Chondrocyte (in vitro differentiated cells): ENCODE measurements around the gene ADGRD1. TPM values are rescaled to one million over a fixed set of nuclear protein-coding genes. Genes with fewer than 3 reads are reported as not detected.

ENCODE experiments used
- DNase-seq: peaks from one replicate; pipeline ENCODE4 v3.0.0; 2021; ENCODE audit warnings: mixed read lengths, low spot score
- H3K27ac Mint-ChIP-seq: one replicate; pipeline ENCODE4 v1.8.0; 2021; ENCODE audit warnings: mild to moderate bottlenecking, moderate library complexity, mixed read lengths; ENCODE audit not compliant: unreplicated experiment
- H3K27me3 Mint-ChIP-seq: 2 replicates; pipeline ENCODE4 v1.8.0; 2021; ENCODE audit warnings: low read depth, mixed read lengths
- H3K36me3 Mint-ChIP-seq: 2 replicates; pipeline ENCODE4 v1.8.0; 2021; ENCODE audit warnings: low read depth, mixed read lengths
- H3K4me1 Mint-ChIP-seq: 2 replicates; pipeline ENCODE4 v1.8.0; 2021; ENCODE audit warnings: low read depth, mild to moderate bottlenecking, mixed read lengths
- H3K4me3 Mint-ChIP-seq: one replicate; pipeline ENCODE4 v1.8.0; 2021; ENCODE audit warnings: mild to moderate bottlenecking, moderate library complexity, mixed read lengths; ENCODE audit not compliant: unreplicated experiment
- H3K9me3 Mint-ChIP-seq: 2 replicates; pipeline ENCODE4 v1.8.0; 2021; ENCODE audit warnings: low read depth, mixed read lengths
- total RNA-seq: library from RNA; stranded (reverse); gene quantifications from 3 replicates; pipeline ENCODE4 v1.2.1, GENCODE V29; 2021
- TF ChIP-seq, protein P1 (sequence below): fragments of 200-600 bp; sonication (generic); IDR thresholded peaks from 2 replicates; pipeline ENCODE4 v1.5.0; 2021; ENCODE audit warnings: antibody characterized with exemption, mild to moderate bottlenecking, moderate library complexity

Gene ADGRD1
- total RNA-seq, 1 donor from 2014 or later: 4.7 TPM

DNA sequence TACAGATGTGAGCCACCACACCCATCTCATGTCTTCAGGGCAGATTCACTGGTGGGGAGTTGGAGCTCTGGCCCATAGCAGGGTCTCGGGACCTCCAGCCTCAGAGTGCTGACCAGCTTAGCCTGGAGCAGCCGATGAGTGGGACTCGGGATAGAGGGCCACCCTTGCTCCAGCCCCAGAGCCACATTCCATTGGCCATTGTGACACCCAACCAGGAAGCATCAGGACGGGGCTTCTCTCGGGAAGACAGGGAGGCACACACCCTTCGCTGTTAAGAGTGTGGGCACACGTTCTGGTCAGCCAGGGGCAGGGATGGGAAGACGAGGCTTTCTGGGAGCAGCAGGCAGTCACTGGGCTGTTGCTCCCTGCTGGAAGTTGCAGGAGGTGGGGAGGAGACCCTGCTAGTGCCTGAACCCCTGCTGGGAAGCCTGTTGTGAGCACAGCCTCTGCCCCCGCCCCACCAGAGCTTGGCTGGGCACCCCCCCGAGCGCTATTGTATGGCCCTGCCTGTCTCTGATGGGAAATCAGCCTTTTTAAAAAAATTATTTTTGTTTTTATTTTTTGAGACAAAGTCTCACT lies 1.6 kb downstream of the ADGRD1 start:
- H3K9me3 Mint-ChIP-seq: no peaks in the 10 kb centered on the region
- TF ChIP-seq, protein P1, sequence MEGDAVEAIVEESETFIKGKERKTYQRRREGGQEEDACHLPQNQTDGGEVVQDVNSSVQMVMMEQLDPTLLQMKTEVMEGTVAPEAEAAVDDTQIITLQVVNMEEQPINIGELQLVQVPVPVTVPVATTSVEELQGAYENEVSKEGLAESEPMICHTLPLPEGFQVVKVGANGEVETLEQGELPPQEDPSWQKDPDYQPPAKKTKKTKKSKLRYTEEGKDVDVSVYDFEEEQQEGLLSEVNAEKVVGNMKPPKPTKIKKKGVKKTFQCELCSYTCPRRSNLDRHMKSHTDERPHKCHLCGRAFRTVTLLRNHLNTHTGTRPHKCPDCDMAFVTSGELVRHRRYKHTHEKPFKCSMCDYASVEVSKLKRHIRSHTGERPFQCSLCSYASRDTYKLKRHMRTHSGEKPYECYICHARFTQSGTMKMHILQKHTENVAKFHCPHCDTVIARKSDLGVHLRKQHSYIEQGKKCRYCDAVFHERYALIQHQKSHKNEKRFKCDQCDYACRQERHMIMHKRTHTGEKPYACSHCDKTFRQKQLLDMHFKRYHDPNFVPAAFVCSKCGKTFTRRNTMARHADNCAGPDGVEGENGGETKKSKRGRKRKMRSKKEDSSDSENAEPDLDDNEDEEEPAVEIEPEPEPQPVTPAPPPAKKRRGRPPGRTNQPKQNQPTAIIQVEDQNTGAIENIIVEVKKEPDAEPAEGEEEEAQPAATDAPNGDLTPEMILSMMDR: no peak
- no peak overlapping the region for H3K27ac Mint-ChIP-seq
- no peak overlapping the region for H3K4me3 Mint-ChIP-seq
- peaks cover 5% of the 10 kb centered on the region for H3K27me3 Mint-ChIP-seq
- no peaks in the 10 kb centered on the region for H3K36me3 Mint-ChIP-seq
- peaks cover 23% of the 10 kb centered on the region for H3K4me1 Mint-ChIP-seq
- no peak for DNase-seq

DNA sequence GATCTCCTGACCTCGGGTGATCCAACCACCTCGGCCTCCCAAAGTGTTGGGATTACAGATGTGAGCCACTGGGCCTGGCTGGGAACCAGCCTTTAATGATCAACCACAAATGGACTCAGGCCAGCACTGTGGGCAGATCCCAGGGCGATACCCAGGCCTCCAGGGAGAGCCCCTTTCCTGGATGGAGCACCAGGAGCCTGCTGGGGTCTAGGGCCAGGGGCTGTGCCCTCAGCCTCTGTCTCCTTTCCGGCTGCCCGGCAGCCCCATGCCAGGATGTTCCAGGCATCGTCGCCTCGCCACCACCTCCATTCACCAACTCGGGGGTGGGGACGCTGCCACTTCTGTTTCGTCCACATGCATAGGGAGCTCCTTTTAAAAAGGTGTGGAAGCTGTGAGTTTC lies 2.3 kb downstream of the ADGRD1 start:
- no peaks in the 10 kb centered on the region for H3K9me3 Mint-ChIP-seq
- TF ChIP-seq, protein P1: no peak
- peaks cover 7% of the 10 kb centered on the region for H3K27me3 Mint-ChIP-seq
- no peak overlapping the region for H3K4me3 Mint-ChIP-seq
- no peaks in the 10 kb centered on the region for H3K36me3 Mint-ChIP-seq
- peaks cover 23% of the 10 kb centered on the region for H3K4me1 Mint-ChIP-seq
- no peak for DNase-seq
- no peak overlapping the region for H3K27ac Mint-ChIP-seq

DNA sequence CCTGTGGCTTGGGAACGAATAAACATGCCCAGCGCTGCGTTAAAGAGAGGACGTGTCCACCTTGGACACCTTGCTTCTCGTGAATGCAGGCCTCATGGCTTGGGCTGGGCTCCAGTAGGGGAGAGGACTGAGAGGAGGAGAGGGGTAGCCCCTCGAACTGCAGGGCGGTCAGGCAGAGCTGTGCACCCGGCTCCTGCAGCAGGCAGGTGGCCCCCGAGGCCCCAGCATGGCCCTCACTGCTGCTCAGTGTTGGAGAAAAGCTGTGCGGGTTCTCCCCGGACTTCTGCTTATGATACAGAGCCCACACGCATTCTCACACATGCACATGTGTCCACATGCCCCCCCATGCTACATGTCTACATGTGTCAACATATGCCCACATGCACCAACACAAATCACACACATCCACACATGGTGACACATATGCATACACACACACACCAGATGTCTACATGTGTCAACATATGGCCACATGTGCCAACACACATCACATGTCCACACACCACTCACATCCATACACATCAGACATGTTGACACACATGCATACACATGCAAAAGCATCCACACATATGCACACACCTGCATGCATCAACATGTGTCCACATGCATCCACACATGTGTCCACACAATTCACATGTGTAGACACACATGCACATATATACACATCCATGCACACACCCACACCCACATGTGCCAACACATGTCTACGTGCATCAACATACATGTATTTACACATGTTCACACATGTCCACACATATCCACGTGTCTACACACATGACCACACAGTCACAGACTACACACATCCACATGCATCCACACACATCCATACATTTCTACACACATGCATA lies 3.0 kb downstream of the ADGRD1 start:
- DNase-seq: no peak
- H3K4me1 Mint-ChIP-seq: peaks cover 23% of the 10 kb centered on the region
- TF ChIP-seq, protein P1: no peak
- no peak overlapping the region for H3K27ac Mint-ChIP-seq
- H3K36me3 Mint-ChIP-seq: no peaks in the 10 kb centered on the region
- H3K27me3 Mint-ChIP-seq: peaks cover 11% of the 10 kb centered on the region
- no peak overlapping the region for H3K4me3 Mint-ChIP-seq
- no peaks in the 10 kb centered on the region for H3K9me3 Mint-ChIP-seq

DNA sequence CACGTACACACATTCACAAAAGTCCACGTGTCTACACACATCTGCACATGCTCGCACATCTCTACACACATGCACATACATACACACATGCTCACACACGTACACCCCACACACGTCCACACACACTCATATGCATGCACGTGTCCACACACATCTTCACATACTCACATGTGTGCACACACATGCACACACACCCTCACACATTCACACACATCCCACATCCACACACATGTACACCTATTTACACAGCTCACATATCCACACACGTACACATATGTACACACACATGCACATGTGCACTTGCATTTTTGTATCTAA lies 3.6 kb downstream of the ADGRD1 start:
- no peaks in the 10 kb centered on the region for H3K36me3 Mint-ChIP-seq
- peaks cover 23% of the 10 kb centered on the region for H3K4me1 Mint-ChIP-seq
- H3K9me3 Mint-ChIP-seq: no peaks in the 10 kb centered on the region
- H3K27me3 Mint-ChIP-seq: peaks cover 14% of the 10 kb centered on the region
- TF ChIP-seq, protein P1: no peak
- no peak for DNase-seq
- H3K4me3 Mint-ChIP-seq: no peak overlapping the region
- no peak overlapping the region for H3K27ac Mint-ChIP-seq

DNA sequence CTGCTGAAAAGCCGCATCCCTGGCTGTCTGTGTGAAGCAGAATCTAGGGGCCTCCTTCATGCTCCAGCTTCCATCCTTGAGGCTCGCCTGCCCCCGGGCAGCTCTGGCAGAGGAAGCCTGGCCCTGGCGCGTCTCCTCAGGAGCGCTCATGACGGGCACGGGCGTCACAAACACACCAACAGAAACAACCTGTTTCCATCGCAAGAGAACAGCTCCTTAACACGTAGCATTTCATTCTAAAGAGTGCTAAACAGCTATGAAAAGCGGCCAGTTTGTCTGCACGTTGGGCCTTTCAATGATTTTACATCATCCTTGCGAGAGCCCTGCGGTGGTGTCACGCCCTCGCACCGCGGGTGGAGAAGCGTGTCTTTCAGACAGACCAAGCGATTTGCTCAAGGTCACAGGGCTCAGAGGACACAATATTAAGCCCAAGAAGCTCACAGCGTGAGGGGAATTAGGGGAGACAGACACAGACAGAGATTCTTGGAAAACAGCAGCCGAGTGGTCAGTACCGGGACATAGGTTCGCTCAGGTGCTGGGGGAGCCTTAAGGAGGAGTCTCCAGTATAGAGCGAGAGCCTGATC lies 4.9 kb downstream of the ADGRD1 start:
- Mint-ChIP-seq H3K4me1 (peaks cover 15% of the 10 kb centered on the region), H3K9me3 (no peaks in the 10 kb centered on the region), H3K36me3 (no peaks in the 10 kb centered on the region), H3K27me3 (peaks cover 14% of the 10 kb centered on the region), H3K27ac (no peak overlapping the region), H3K4me3 (no peak overlapping the region)
- DNase-seq: no peak
- TF ChIP-seq, protein P1: no peak
